Activated CD4-positive, alpha-beta memory T cell treated with anti-CD3 and anti-CD28 coated beads for 36 hours (primary cell): ENCODE data around the gene PSME2. TPM values are rescaled to one million over a fixed set of nuclear protein-coding genes. Genes with fewer than 3 reads are reported as not detected.

Experiments used
- CTCF ChIA-PET: fragments of 350-600 bp; sonication (Branson Sonifier 250); formaldehyde crosslinking; loops from one replicate; lab custom pipeline; 2021; ENCODE audit warnings: antibody characterized with exemption, inconsistent platforms; lab: Charles Lee
- POLR2A ChIA-PET: fragments of 350-600 bp; sonication (Branson Sonifier 250); formaldehyde crosslinking; loops from one replicate; lab custom pipeline; 2021; ENCODE audit warnings: antibody characterized with exemption; lab: Charles Lee
- DNase-seq: peaks from one replicate; pipeline ENCODE4 v3.0.0-alpha.2; 2020
- H3K27ac Mint-ChIP-seq: one replicate; pipeline ENCODE4 v1.8.0; 2021; ENCODE audit warnings: mixed read lengths
- H3K27me3 Mint-ChIP-seq: one replicate; pipeline ENCODE4 v1.8.0; 2021; ENCODE audit warnings: mixed read lengths
- H3K36me3 Mint-ChIP-seq: one replicate; pipeline ENCODE4 v1.8.0; 2021; ENCODE audit warnings: mixed read lengths
- H3K4me1 Mint-ChIP-seq: one replicate; pipeline ENCODE4 v1.8.0; 2021; ENCODE audit warnings: low read depth, mixed read lengths
- H3K4me3 Mint-ChIP-seq: one replicate; pipeline ENCODE4 v1.8.0; 2021; ENCODE audit warnings: mild to moderate bottlenecking, mixed read lengths
- H3K9me3 Mint-ChIP-seq: one replicate; pipeline ENCODE4 v1.8.0; 2021; ENCODE audit warnings: mixed read lengths
- intact Hi-C: fragments of 100-400 bp; cut with micrococcal nuclease; formaldehyde crosslinking; loops from one replicate; pipeline ENCODE4 v1.15.1; 2023
- total RNA-seq, 2 experiments: library from RNA; stranded (reverse); gene quantifications; one replicate each; pipeline ENCODE4 v1.2.3, GENCODE V29; 2021

PSME2 gene
- total RNA-seq, 2 experiments from 2014 or later: 404 to 411 TPM

DNA sequence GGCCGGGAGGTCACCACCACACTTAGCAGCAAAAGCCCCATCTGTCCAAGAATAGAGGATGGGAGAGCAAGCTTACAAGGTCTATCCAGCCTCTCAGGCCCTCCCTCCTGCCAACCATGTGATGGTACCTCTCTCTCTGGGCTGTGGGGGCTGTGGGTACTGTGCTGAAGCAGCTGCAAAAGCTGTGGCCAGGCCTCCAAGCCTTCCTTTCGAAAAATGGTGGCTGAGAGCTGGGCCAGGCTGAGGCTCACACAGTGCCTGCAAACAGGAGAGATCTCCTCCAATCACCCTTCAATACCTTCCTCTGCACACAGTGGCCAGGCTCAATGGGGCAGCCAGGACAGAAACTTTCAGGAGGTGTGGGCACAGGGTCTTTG, 41.1 kb upstream of the PSME2 start:
- peak overlapping the region; percentile 52 for H3K27ac Mint-ChIP-seq
- peaks cover 37% of the 10 kb centered on the region for H3K36me3 Mint-ChIP-seq
- POLR2A ChIA-PET: interaction anchor here (0.7 to 3.2 kb wide), 9 partner anchors 10 to 73 kb away, joined by 3 to 12 read pairs (median 6); partner anchors contain the start of genes DCAF11, EMC9, IRF9 and NRL

DNA sequence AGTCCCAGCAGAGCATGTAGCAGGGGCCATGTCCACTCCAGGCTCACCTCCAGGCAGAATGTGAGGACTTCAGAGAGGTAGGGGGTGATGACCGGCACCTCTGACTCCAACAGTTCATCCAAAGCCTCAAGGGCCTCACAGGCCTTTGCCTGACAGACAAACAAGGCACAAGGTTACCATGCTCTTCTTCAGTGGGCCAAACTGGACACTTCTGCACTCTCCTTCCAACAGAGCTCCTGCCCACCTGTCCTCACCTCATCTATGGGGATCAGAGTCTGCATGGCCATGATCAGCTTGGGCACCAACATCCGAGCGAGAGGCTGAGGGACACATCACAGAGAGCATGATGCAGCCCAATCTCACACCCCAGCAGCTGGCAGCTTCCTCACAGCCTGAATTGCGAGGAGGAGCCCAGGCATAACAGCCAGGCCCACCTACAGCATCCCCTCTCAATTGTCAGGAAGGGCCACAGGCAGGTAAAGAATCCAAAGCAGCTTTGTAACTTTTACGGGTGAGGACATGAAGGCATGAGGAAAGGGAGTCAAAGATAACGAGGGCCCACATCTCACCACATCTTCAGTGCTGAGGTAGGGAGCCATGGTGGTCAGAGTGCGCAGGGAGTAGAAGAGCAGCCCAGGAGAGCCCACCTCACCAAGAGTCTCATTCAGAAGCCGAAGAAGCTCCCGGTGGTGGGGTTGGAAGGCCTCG, 40.6 kb upstream of the PSME2 start:
- no peak for DNase-seq
- Mint-ChIP-seq H3K9me3 (no peaks in the 10 kb centered on the region), H3K4me3 (peak overlapping the region; percentile 89), H3K27ac (no peak overlapping the region), H3K27me3 (no peaks in the 10 kb centered on the region), H3K36me3 (peaks cover 35% of the 10 kb centered on the region), H3K4me1 (peaks cover 29% of the 10 kb centered on the region)
- POLR2A ChIA-PET: interaction anchor here (0.7 to 3.2 kb wide), 6 partner anchors 9 to 40 kb away, joined by 3 to 12 read pairs (median 5); partner anchors contain the start of genes IRF9 and PSME2
- intact Hi-C loops: no loop called here
- CTCF ChIA-PET: interaction anchor here (1.3 to 3.2 kb wide), 4 partner anchors 26 to 121 kb away, joined by 4 to 18 read pairs (median 5); partner anchors contain the start of genes CIDEB and IRF9

More for the DNA sequence above, 41.1 kb upstream of the PSME2 start:
- no peak for DNase-seq
- Mint-ChIP-seq H3K4me3 (peak overlapping the region; percentile 89), H3K4me1 (peaks cover 33% of the 10 kb centered on the region), H3K27me3 (no peaks in the 10 kb centered on the region), H3K9me3 (no peaks in the 10 kb centered on the region)
- intact Hi-C loops: no loop called here
- CTCF ChIA-PET: interaction anchor here (1.3 to 3.2 kb wide), 4 partner anchors 26 to 121 kb away, joined by 4 to 18 read pairs (median 5); partner anchors contain the start of genes CIDEB and IRF9

DNA sequence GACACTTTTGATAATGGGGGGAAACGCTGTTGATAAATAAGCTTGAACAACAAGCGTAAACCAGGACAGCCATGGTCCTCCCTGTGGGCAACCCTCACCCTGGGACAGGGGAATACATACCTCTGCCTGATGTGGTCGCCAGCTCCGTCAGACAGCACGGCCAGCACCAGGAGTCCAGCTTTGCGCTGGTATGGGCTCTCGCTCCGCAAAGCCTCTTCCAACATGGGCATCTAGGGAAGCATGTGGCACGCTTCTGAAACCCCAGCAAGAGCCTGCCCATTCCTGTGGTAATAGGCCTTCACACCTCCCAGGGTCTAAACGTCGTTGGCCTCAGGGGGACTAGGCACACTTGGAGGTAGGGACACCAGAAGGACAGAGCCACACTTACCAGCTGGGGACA, 39.3 kb upstream of the PSME2 start:
- POLR2A ChIA-PET: interaction anchor here (1.3 to 3.2 kb wide), 2 partner anchors 8 to 24 kb away, joined by 3 to 12 read pairs; no protein-coding TSS in a partner anchor
- H3K27me3 Mint-ChIP-seq: no peaks in the 10 kb centered on the region
- no peak overlapping the region for H3K4me3 Mint-ChIP-seq
- peaks cover 25% of the 10 kb centered on the region for H3K4me1 Mint-ChIP-seq
- DNase-seq: no peak
- no peaks in the 10 kb centered on the region for H3K9me3 Mint-ChIP-seq
- peaks cover 32% of the 10 kb centered on the region for H3K36me3 Mint-ChIP-seq
- CTCF ChIA-PET: interaction anchor here (0.7 to 2.2 kb wide), 3 partner anchors 24 to 95 kb away, joined by 3 to 13 read pairs (median 3); partner anchors contain the start of genes DCAF11, IRF9 and NRL
- no peak overlapping the region for H3K27ac Mint-ChIP-seq
- intact Hi-C loops: no loop called here

DNA sequence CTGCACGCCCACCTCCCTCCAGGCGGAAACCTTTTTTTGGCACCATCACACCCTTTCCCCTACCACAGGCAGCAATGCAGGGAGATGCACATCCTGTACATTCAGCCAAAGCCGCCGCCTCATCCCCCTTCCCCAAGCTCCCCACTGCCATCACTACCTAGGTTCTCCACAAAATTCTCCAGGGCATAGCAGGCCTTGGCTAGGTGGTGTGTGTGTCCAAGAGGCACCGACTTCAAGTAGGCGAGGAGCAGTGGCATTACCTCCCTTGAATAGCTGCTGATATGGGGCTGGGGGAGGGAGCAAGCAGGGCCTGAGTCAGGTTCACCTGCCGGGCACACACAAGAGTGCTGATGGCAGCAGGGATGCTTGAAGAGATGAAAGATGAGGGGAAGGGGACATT, 38.6 kb upstream of the PSME2 start:
- ChIA-PET POLR2A (interaction anchor here (1.0 to 1.3 kb wide), 2 partner anchors 16 to 23 kb away, joined by 3 read pairs; no protein-coding TSS in a partner anchor), CTCF (interaction anchor here (0.8 to 2.2 kb wide), 2 partner anchors 24 to 70 kb away, joined by 3 to 13 read pairs; partner anchors contain the start of genes DCAF11, IRF9 and NRL)
- Mint-ChIP-seq H3K4me1 (peaks cover 24% of the 10 kb centered on the region), H3K9me3 (no peaks in the 10 kb centered on the region), H3K4me3 (no peak overlapping the region), H3K36me3 (peaks cover 33% of the 10 kb centered on the region), H3K27me3 (no peaks in the 10 kb centered on the region), H3K27ac (no peak overlapping the region)
- no peak for DNase-seq
- intact Hi-C loops: no loop called here

DNA sequence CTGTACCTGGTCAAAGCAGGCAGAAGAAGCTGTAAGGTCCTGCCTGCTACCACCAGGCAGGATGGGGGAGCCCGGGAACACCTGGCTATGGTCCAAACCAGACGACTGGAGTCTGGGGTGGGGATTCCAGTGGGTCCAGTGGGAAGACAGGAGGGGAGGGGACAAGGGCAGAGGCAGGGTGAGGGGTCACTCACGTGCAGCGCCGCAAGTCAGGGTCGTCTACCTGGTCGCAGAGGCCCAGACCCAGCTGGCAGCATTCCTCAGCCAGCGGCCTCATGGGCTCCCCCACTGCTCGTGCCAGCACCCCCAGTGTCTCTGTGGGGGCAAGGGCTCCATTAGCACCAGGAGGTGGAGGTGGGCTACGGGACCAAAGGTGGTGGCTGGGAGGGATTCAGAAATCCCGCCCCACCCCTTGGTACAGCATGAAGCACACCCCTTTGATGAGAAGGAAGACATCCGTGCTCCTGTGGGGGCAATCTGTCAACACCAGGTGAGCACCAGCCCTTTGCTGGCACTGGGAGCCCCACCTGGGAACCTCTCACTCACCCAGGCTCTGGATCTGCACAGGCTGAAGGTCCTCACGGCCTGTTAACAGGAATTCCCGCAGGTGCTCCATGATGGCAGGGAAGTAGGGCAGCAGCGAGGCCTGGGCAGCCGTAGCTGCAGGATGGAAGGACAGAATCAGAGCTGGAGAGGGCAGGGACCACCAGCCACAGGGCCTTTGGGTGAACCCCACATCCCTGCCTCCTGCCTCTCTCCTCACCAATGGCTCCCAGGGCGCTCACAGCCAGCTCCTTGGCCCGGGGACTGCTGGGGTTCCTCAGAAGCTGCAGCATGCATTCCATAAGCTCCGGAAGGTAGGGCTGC, 37.9 kb upstream of the PSME2 start:
- Mint-ChIP-seq H3K9me3 (no peaks in the 10 kb centered on the region), H3K36me3 (peaks cover 35% of the 10 kb centered on the region), H3K27ac (no peak overlapping the region), H3K4me1 (peaks cover 19% of the 10 kb centered on the region), H3K4me3 (no peak overlapping the region), H3K27me3 (no peaks in the 10 kb centered on the region)
- DNase-seq: no peak
- CTCF ChIA-PET: interaction anchor here (2.2 kb wide), 1 partner anchor 23 kb away, joined by 13 read pairs; the partner anchor contains the start of gene IRF9
- intact Hi-C loops: no loop called here
- POLR2A ChIA-PET: interaction anchor here (1.0 to 1.3 kb wide), 2 partner anchors 15 to 22 kb away, joined by 3 read pairs; no protein-coding TSS in a partner anchor

DNA sequence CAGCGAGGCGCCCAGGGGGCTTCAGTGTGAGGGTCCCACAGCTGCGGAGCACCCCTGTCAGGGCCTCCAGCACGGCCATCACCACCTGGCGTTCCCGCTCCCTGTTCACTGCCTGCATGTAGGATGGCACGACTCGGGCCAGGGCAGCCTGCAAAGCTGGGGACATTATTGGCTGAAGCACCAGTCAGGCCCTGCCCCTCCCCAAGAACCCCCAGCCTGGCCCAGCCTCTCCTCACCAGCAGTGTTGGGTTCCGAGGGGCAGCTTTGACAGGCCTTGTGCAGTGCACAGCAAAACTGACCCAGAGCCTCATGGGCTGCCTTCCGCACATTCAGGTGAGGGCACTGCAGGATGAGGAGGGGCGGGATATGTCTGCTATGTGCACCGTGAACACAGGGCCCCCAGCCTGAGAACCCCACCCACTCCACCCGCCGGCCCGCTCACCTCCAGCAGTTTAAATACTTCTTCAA, 36.6 kb upstream of the PSME2 start:
- Mint-ChIP-seq H3K27ac (no peak overlapping the region), H3K36me3 (peaks cover 40% of the 10 kb centered on the region), H3K4me1 (peaks cover 15% of the 10 kb centered on the region), H3K4me3 (no peak overlapping the region), H3K9me3 (no peaks in the 10 kb centered on the region), H3K27me3 (no peaks in the 10 kb centered on the region)
- intact Hi-C loops: no loop called here
- ChIA-PET POLR2A (interaction anchor here (0.6 to 1.5 kb wide), 3 partner anchors 18 to 33 kb away, joined by 3 to 5 read pairs (median 3); partner anchors contain the start of gene MDP1), CTCF (no interaction called here)
- DNase-seq: no peak

DNA sequence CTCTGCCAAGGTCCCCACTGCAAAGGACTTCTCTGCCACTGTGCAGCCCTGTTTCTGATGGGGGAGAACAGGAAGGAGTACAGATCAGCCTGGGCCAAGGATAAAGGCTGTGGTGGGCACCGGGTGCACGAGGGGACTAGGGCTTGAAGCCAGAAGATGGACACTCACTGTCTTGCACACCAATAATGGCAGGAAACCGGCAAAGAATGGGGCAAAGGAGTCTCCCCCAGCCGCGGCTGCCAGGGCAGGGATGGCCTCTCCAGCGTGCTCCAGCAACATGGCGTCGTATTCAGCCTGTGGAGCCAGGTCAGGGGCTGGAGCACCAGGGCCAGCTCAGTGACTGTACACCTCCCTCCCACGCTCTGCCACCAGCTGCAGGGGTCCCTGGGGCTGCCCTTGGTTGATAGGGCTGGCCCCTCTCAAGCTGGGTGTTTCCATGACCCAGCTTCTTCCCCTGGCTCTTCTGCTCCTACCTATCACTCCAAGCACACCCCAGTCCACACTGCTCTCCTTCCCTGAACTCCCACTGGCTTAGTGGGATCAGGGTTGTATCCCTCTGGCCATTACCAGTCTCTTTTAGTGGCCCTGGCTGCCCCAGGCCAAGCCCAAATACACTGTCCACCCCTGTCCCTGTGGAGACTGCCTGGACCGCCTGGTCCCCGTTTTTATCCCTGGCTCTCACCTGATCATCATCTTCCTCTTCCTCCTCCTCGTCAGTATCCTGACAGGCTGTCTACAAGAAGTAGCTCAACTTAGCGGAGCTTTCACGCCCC, 35.9 kb upstream of the PSME2 start:
- no peak for DNase-seq
- H3K36me3 Mint-ChIP-seq: peaks cover 42% of the 10 kb centered on the region
- H3K4me3 Mint-ChIP-seq: no peak overlapping the region
- no peaks in the 10 kb centered on the region for H3K9me3 Mint-ChIP-seq
- intact Hi-C loops: no loop called here
- ChIA-PET CTCF (no interaction called here), POLR2A (interaction anchor here (1.4 to 1.5 kb wide), 2 partner anchors 17 to 21 kb away, joined by 3 to 5 read pairs; no protein-coding TSS in a partner anchor)
- peaks cover 8% of the 10 kb centered on the region for H3K4me1 Mint-ChIP-seq
- H3K27ac Mint-ChIP-seq: no peak overlapping the region
- H3K27me3 Mint-ChIP-seq: no peaks in the 10 kb centered on the region

DNA sequence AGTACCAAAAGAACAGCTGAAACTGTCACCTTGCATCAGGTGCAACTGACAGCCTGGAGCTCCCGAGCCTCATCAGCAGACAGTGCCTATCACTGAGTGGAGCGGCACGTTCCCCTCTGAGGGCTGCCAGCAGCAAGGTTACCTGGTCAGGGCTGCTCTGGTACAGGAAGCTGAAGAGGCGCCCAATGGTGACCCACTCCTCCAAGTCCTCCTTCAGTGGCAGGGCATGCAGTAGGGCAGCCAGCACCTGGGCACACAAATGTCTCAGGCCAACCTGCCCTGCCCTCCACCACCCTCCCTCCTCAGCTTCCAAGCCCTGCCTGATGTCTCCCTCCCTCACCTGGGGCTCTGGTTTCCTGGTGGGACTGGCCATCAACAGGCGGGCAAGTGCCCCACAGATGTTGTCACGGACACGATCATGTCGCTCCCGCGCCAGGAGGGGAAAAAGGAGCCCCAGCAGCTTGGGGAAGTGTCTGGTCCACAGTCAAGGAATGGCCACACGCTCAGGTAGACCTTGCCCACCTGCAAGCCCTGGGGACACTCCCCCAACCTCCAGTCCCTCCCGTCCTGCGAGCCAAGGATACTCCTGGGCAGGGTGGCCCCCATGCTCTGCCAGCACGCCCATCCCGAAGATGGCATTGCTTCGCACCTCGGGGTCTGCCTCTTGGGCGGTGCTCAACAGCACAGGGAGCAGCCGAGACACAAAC, 35.1 kb upstream of the PSME2 start:
- no peak for DNase-seq
- ChIA-PET POLR2A (interaction anchor here (0.9 to 1.5 kb wide), 6 partner anchors 13 to 60 kb away, joined by 3 to 5 read pairs (median 3); partner anchors contain the start of gene TM9SF1), CTCF (interaction anchor here (2.0 to 3.5 kb wide), 2 partner anchors 21 to 123 kb away, joined by 6 to 14 read pairs; partner anchors contain the start of gene IRF9)
- intact Hi-C loops: no loop called here
- H3K36me3 Mint-ChIP-seq: peaks cover 41% of the 10 kb centered on the region
- no peaks in the 10 kb centered on the region for H3K27me3 Mint-ChIP-seq
- H3K4me1 Mint-ChIP-seq: peaks cover under 1% of the 10 kb centered on the region
- H3K27ac Mint-ChIP-seq: no peak overlapping the region
- H3K9me3 Mint-ChIP-seq: no peaks in the 10 kb centered on the region
- H3K4me3 Mint-ChIP-seq: no peak overlapping the region

DNA sequence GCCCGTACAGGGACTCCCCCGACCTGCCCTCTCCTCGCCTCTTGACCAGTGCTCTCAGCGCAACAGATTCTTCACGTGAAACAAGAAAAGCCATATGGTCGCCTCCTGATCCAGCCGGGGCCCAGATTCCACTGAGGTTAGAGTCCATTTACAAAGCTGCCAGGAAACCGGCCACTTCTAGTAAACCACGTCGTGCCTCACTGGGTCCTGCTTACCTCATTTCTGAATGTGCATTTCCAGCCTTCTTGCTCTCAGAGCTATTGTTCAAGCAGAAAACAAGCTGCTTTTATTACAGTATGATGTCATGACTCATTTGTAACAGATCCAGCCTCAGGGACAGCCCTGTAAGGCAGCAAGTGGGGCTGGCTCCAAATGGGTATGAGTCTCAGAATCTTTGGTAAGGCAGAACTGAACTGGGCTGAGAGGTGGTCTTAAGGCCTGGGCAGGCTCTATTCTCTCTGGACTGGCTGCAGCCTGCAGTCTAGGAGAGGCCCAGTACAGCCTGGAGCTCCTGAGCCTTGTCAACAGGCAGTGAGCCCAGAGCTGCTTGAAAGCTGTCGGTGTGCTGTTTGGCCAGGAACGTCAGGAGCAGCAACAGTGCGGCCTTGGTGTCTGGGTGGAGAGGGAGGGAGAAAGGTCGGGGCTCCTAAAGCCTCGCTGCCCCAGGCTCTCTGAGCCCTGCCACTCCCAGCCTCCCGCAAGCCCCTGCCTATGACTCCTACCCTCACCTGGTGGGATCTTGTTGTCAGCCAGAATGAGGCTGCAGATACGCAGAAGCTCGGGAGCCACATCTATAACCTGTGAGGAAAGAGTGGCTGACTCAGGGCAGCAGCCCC, 33.8 kb upstream of the PSME2 start:
- Mint-ChIP-seq H3K27me3 (no peaks in the 10 kb centered on the region), H3K9me3 (no peaks in the 10 kb centered on the region), H3K4me3 (no peak overlapping the region), H3K27ac (no peak overlapping the region), H3K36me3 (peaks cover 35% of the 10 kb centered on the region), H3K4me1 (peaks cover 1% of the 10 kb centered on the region)
- intact Hi-C loops: no loop called here
- CTCF ChIA-PET: interaction anchor here (0.8 to 3.5 kb wide), 4 partner anchors 9 to 128 kb away, joined by 3 to 14 read pairs (median 5); partner anchors contain the start of genes IPO4 and IRF9
- no peak for DNase-seq
- POLR2A ChIA-PET: interaction anchor here (0.9 to 1.0 kb wide), 4 partner anchors 15 to 19 kb away, joined by 3 read pairs; partner anchors contain the start of genes IRF9 and TM9SF1
